ENCODE results near the gene TMCC3. TPM values are rescaled to one million over a fixed set of nuclear protein-coding genes. Genes with fewer than 3 reads are reported as not detected.

TMCC3 gene
- total and polyA plus RNA-seq, 8 donors = 0.58 to 14.3 (median 5.0) TPM

DNA sequence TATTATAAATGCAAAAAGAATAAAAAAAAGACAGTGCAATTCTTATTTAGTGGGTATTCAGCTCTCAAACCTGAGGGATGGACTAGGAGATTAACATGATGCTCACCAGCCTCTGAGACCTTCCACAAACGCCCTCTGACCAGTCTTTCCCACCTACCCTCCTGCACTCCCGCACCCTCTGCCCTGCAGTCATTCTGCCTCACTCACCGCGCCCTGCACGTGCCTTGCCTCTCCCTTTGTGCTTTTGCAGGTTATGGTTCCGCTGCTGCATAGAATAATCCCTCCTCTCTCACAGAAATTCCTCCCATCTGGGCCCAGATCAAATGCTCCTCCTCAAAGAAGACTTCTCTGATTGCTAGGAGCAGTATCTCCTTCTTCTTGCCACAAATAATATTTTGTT is 28.5 kb upstream of the TMCC3 start:
- intact Hi-C loops (cut with DNase I; ENCODE audit: low total_unique reads) = no loop called here
- H3K36me3 ChIP-seq = no peaks in the 10 kb centered on the region
- TF ChIP-seq POLR2AphosphoS5 (IDR thresholded peaks at IDR 0.05) = no peak
- no peak for TF ChIP-seq EP300 (IDR thresholded peaks at IDR 0.05)
- TF ChIP-seq POLR2A (IDR thresholded peaks at IDR 0.05) = no peak
- TF ChIP-seq, protein P1, sequence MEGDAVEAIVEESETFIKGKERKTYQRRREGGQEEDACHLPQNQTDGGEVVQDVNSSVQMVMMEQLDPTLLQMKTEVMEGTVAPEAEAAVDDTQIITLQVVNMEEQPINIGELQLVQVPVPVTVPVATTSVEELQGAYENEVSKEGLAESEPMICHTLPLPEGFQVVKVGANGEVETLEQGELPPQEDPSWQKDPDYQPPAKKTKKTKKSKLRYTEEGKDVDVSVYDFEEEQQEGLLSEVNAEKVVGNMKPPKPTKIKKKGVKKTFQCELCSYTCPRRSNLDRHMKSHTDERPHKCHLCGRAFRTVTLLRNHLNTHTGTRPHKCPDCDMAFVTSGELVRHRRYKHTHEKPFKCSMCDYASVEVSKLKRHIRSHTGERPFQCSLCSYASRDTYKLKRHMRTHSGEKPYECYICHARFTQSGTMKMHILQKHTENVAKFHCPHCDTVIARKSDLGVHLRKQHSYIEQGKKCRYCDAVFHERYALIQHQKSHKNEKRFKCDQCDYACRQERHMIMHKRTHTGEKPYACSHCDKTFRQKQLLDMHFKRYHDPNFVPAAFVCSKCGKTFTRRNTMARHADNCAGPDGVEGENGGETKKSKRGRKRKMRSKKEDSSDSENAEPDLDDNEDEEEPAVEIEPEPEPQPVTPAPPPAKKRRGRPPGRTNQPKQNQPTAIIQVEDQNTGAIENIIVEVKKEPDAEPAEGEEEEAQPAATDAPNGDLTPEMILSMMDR (IDR thresholded peaks at IDR 0.05) = no peak
- no peak for DNase-seq
- H3K9me3 ChIP-seq = no peaks in the 10 kb centered on the region
- peaks cover 15 to 30% (median 19%) of the 10 kb centered on the region in 4 donors for H3K4me1 ChIP-seq
- 75 to 98% (median 89%) methylated on average over 6 of the region's 6 CpGs for WGBS, 5 donors
- H3K27me3 ChIP-seq = no peaks in the 10 kb centered on the region
- no peak overlapping the region for H3K27ac ChIP-seq
- no peak overlapping the region for H3K4me3 ChIP-seq

DNA sequence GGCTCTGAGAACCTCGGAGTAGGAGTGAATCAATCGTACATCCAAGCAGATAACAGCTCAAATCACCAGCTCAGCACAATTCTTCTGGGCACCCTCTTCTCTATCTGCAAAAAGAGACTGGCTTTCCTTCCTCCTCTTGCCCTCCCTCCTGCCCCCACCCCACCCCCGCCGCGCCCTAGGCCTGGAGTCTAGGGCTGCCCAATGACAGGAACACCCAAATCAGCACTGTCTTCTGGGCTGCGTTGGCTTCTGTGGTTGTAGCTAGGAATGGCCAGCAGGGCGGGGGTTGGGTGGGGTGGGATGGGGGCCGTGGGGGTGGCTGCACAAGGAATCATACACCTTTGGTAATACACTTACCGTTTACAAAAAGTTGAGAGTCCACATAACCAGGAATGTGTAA is 28.0 kb upstream of the TMCC3 start:
- H3K27ac ChIP-seq = peak overlapping the region in 3 of 5 donors; percentile 49 to 86 (median 51)
- intact Hi-C loops (cut with DNase I; ENCODE audit: low total_unique reads) = no loop called here
- TF ChIP-seq POLR2AphosphoS5 (IDR thresholded peaks at IDR 0.05) = no peak
- no peak for TF ChIP-seq POLR2A (IDR thresholded peaks at IDR 0.05)
- TF ChIP-seq, protein P1 (IDR thresholded peaks at IDR 0.05) = no peak
- no peak for TF ChIP-seq EP300 (IDR thresholded peaks at IDR 0.05)
- WGBS, 5 donors = 64 to 81% (median 70%) methylated on average over 9 of the region's 9 CpGs
- H3K4me1 ChIP-seq = peaks cover 15 to 30% (median 19%) of the 10 kb centered on the region in 4 donors
- H3K9me3 ChIP-seq = no peaks in the 10 kb centered on the region
- H3K36me3 ChIP-seq = no peaks in the 10 kb centered on the region
- DNase-seq = no peak
- H3K4me3 ChIP-seq = no peak overlapping the region
- H3K27me3 ChIP-seq = no peaks in the 10 kb centered on the region

DNA sequence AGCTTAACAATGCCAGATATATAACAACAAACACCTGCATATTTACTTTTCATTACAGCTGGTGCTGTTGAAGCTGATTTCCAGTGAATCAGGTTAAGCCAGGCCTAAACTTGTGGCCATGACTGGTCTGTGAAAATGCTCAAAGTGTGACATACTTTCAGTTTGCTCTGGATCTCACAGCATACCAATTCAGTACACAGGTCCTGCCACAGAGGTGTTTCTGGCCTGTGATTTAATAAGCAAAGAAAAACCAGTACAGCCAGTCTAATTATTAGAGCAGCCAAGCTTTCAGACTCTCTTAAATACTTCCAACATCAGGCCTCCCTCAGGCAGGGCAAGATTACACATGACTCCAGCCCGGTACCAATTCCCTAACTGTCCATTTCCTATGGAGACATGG is 27.4 kb upstream of the TMCC3 start:
- Histone ChIP-seq H3K9me3 (no peaks in the 10 kb centered on the region), H3K27me3 (no peaks in the 10 kb centered on the region), H3K4me1 (peaks cover 15 to 30% (median 19%) of the 10 kb centered on the region in 4 donors), H3K4me3 (no peak overlapping the region), H3K27ac (peak overlapping the region in 4 of 5 donors; percentile 14 to 86 (median 50)), H3K36me3 (no peaks in the 10 kb centered on the region)
- 26 to 67% (median 48%) methylated on average over 1 of the region's 1 CpG for WGBS, 5 donors
- TF ChIP-seq, protein P1 (IDR thresholded peaks at IDR 0.05) = no peak
- TF ChIP-seq POLR2AphosphoS5 (IDR thresholded peaks at IDR 0.05) (no peak), EP300 (IDR thresholded peaks at IDR 0.05) (no peak), POLR2A (IDR thresholded peaks at IDR 0.05) (no peak)
- intact Hi-C loops (cut with DNase I; ENCODE audit: low total_unique reads) = no loop called here
- DNase-seq = peak; percentile 27 to 63

DNA sequence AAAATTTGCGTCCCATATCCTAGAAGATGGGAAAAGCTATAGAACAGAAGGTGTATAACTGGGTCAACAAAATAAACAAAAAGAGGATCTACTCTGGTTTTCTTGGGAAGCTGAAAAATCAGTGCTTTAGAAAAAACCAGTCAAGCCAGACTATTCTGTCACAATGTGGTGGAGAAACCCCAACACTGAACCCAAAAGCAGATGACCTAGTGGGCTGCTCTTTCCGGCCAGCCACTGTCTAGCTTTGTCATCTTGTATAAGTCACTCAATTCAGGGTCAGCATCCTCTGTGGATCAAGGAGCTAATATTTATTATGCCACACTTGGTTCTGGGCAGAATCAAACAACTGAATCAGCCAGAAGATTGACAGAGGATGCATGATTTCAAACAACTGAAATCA is 26.6 kb upstream of the TMCC3 start:
- DNase-seq = no peak
- Histone ChIP-seq H3K9me3 (no peaks in the 10 kb centered on the region), H3K4me1 (peaks cover 15 to 30% (median 19%) of the 10 kb centered on the region in 4 donors), H3K36me3 (no peaks in the 10 kb centered on the region), H3K27me3 (no peaks in the 10 kb centered on the region), H3K4me3 (no peak overlapping the region), H3K27ac (peak overlapping the region in 4 of 5 donors; percentile 51 to 86 (median 69))
- intact Hi-C loops (cut with DNase I; ENCODE audit: low total_unique reads) = no loop called here
- TF ChIP-seq POLR2AphosphoS5 (IDR thresholded peaks at IDR 0.05) = no peak
- TF ChIP-seq EP300 (IDR thresholded peaks at IDR 0.05) = no peak
- TF ChIP-seq, protein P1 (IDR thresholded peaks at IDR 0.05) = no peak
- TF ChIP-seq POLR2A (IDR thresholded peaks at IDR 0.05) = no peak
- WGBS, 5 donors = 89 to 97% (median 92%) methylated on average over 2 of the region's 2 CpGs

Data from stomach (tissue), 9 donors.